ENCODE data around the gene ADCY3.

The ADCY3 gene

GRCh38 chr2:24924732-24925131, 4.7 kb upstream of the ADCY3 start:
- no peak for DNase-seq

- DNase-seq: no peak
Observed at GRCh38 chr2:24924266-24924665, 4.2 kb upstream of the ADCY3 start.

GRCh38 chr2:24923106-24923505, 3.1 kb upstream of the ADCY3 start:
- DNase-seq: no peak

GRCh38 chr2:24922556-24922955, 2.5 kb upstream of the ADCY3 start:
- DNase-seq: no peak

- DNase-seq: peak in 1 of 2 donors; percentile 33
Observed at GRCh38 chr2:24920809-24921441, 888 bp upstream of the ADCY3 start.

GRCh38 chr2:24919506-24920097, 435 bp downstream of the ADCY3 start:
- DNase-seq: no peak

GRCh38 chr2:24919037-24919505, 966 bp downstream of the ADCY3 start:
- peak; percentile 37 to 68 for DNase-seq

GRCh38 chr2:24918326-24919036, 1.6 kb downstream of the ADCY3 start:
- no peak for DNase-seq

GRCh38 chr2:24917731-24918325, 2.2 kb downstream of the ADCY3 start:
- DNase-seq: no peak

- no peak for DNase-seq
Observed at GRCh38 chr2:24917086-24917485, 3.0 kb downstream of the ADCY3 start.

GRCh38 chr2:24915796-24916195, 4.2 kb downstream of the ADCY3 start:
- no peak for DNase-seq

- no peak for DNase-seq
Observed at GRCh38 chr2:24915175-24915574, 4.9 kb downstream of the ADCY3 start.

- no peak for DNase-seq
Observed at GRCh38 chr2:24914713-24915112, 5.3 kb downstream of the ADCY3 start.

GRCh38 chr2:24913911-24914310, 6.1 kb downstream of the ADCY3 start:
- DNase-seq: no peak

GRCh38 chr2:24912986-24913385, 7.1 kb downstream of the ADCY3 start:
- DNase-seq: no peak

- no peak for DNase-seq
Observed at GRCh38 chr2:24912523-24912922, 7.5 kb downstream of the ADCY3 start.

GRCh38 chr2:24910245-24910644, 9.8 kb downstream of the ADCY3 start:
- DNase-seq: no peak

GRCh38 chr2:24909555-24910177, 10.4 kb downstream of the ADCY3 start:
- no peak for DNase-seq

GRCh38 chr2:24908461-24908901, 11.6 kb downstream of the ADCY3 start:
- no peak for DNase-seq

- DNase-seq: no peak
Observed at GRCh38 chr2:24907116-24907515, 12.9 kb downstream of the ADCY3 start.

GRCh38 chr2:24906466-24906865, 13.6 kb downstream of the ADCY3 start:
- no peak for DNase-seq

GRCh38 chr2:24903161-24904103, 16.6 kb downstream of the ADCY3 start:
- DNase-seq: no peak
